MM.1S (cell line): ENCODE data around the gene CHD6.

Experiments used
- DNase-seq: peaks from one replicate; pipeline ENCODE4 v3.0.0-alpha.2; 2015
- H2AFZ ChIP-seq: fragments of 300-600 bp; sonication (generic); 2 replicates; pipeline ENCODE4 v1.6.0; 2016; ENCODE audit warnings: antibody characterized with exemption, low read length
- H3F3A ChIP-seq: fragments of 300-600 bp; sonication (generic); 2 replicates; pipeline ENCODE4 v1.6.1; 2016; ENCODE audit warnings: mild to moderate bottlenecking, antibody characterized with exemption, low read length, moderate library complexity, mixed read lengths; ENCODE audit not compliant: insufficient read depth
- H3K27ac ChIP-seq: fragments of 300-600 bp; sonication (generic); 2 replicates; pipeline ENCODE4 v1.5.1; 2016; ENCODE audit warnings: mild to moderate bottlenecking, low read length
- H3K27me3 ChIP-seq: fragments of 300-600 bp; sonication (generic); replicated peaks from 2 replicates; pipeline ENCODE4 v1.6.0; 2016; ENCODE audit warnings: low read length; ENCODE audit not compliant: insufficient read depth
- H3K36me3 ChIP-seq: fragments of 300-600 bp; sonication (generic); replicated peaks from 2 replicates; pipeline ENCODE4 v1.6.1; 2016; ENCODE audit warnings: mild to moderate bottlenecking, low read length, mixed read lengths; ENCODE audit not compliant: insufficient read depth
- H3K4me1 ChIP-seq: fragments of 300-600 bp; sonication (generic); 2 replicates; pipeline ENCODE4 v1.6.1; 2016; ENCODE audit warnings: low read length, mixed read lengths
- H3K4me2 ChIP-seq: fragments of 300-600 bp; sonication (generic); 2 replicates; pipeline ENCODE4 v1.6.0; 2016; ENCODE audit warnings: low read depth, low read length
- H3K4me3 ChIP-seq: fragments of 300-600 bp; sonication (generic); 2 replicates; pipeline ENCODE4 v1.5.1; 2016; ENCODE audit warnings: low read length, mixed read lengths
- H3K79me2 ChIP-seq: fragments of 300-600 bp; sonication (generic); 2 replicates; pipeline ENCODE4 v1.6.1; 2016; ENCODE audit warnings: mixed run types, low read length, mixed read lengths
- H3K9ac ChIP-seq: fragments of 300-600 bp; sonication (generic); 2 replicates; pipeline ENCODE4 v1.6.1; 2016; ENCODE audit warnings: low read length, mixed read lengths
- H3K9me2 ChIP-seq: fragments of 300-600 bp; sonication (generic); replicated peaks from 2 replicates; pipeline ENCODE4 v1.6.1; 2016; ENCODE audit warnings: mild to moderate bottlenecking, low read length, mixed read lengths; ENCODE audit not compliant: insufficient read depth
- H3K9me3 ChIP-seq: fragments of 300-600 bp; sonication (generic); replicated peaks from 2 replicates; pipeline ENCODE4 v1.6.1; 2016; ENCODE audit warnings: mild to moderate bottlenecking, low read length, mixed read lengths; ENCODE audit not compliant: insufficient read depth
- H4K20me1 ChIP-seq: fragments of 300-600 bp; sonication (generic); 2 replicates; pipeline ENCODE4 v1.6.1; 2016; ENCODE audit warnings: mild to moderate bottlenecking, low read length, moderate library complexity, mixed read lengths; ENCODE audit not compliant: insufficient read depth
- EZH2 ChIP-seq: fragments of 300-600 bp; sonication (generic); optimal IDR thresholded peaks from 2 replicates; pipeline ENCODE3; 2017; ENCODE audit warnings: low read depth, mild to moderate bottlenecking, antibody characterized with exemption, low read length, mixed read lengths
- EZH2phosphoT487 ChIP-seq: fragments of 300-600 bp; sonication (generic); IDR thresholded peaks from 2 replicates; pipeline ENCODE4 v1.6.1; 2018; ENCODE audit warnings: antibody characterized with exemption, low read length
- TF ChIP-seq, protein P1 (sequence below): fragments of 300-600 bp; sonication (generic); IDR thresholded peaks from 2 replicates; pipeline ENCODE4 v1.5.1; 2016; ENCODE audit warnings: antibody characterized with exemption, low read length, mixed read lengths

CHD6 gene

DNA sequence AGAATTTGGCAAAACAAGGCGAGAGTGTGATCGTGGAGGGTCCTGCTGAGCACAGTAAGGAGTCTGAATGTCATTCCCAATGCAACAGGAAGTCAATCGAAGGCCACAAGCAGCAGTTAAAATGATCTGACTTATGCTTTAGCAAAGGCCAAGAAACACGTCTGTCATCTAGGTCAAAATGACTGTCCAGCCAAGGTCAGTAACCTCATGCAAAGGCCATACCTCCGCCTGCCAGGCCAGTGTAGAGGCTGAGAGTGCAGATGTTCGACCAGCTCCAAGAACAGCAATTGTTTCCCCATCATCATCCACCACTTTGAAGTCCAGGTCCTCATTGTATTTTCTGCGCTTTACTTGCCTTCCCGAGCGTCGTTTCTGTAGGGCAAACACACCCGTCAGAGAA lies 105.6 kb downstream of the CHD6 start:
- no peaks in the 10 kb centered on the region for H4K20me1 ChIP-seq
- TF ChIP-seq, protein P1, sequence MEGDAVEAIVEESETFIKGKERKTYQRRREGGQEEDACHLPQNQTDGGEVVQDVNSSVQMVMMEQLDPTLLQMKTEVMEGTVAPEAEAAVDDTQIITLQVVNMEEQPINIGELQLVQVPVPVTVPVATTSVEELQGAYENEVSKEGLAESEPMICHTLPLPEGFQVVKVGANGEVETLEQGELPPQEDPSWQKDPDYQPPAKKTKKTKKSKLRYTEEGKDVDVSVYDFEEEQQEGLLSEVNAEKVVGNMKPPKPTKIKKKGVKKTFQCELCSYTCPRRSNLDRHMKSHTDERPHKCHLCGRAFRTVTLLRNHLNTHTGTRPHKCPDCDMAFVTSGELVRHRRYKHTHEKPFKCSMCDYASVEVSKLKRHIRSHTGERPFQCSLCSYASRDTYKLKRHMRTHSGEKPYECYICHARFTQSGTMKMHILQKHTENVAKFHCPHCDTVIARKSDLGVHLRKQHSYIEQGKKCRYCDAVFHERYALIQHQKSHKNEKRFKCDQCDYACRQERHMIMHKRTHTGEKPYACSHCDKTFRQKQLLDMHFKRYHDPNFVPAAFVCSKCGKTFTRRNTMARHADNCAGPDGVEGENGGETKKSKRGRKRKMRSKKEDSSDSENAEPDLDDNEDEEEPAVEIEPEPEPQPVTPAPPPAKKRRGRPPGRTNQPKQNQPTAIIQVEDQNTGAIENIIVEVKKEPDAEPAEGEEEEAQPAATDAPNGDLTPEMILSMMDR, result no peak
- no peak for TF ChIP-seq EZH2
- no peak for TF ChIP-seq EZH2phosphoT487
- H3K36me3 ChIP-seq, result no peaks in the 10 kb centered on the region
- DNase-seq, result no peak
- H3K79me2 ChIP-seq, result no peaks in the 10 kb centered on the region
- no peaks in the 10 kb centered on the region for H3F3A ChIP-seq
- H3K27me3 ChIP-seq, result no peaks in the 10 kb centered on the region
- H3K9me3 ChIP-seq, result no peaks in the 10 kb centered on the region
- H3K9me2 ChIP-seq, result no peaks in the 10 kb centered on the region
- no peak overlapping the region for H3K4me2 ChIP-seq
- H3K9ac ChIP-seq, result no peak overlapping the region
- no peaks in the 10 kb centered on the region for H3K4me1 ChIP-seq
- no peak overlapping the region for H2AFZ ChIP-seq
- no peak overlapping the region for H3K27ac ChIP-seq
- H3K4me3 ChIP-seq, result no peak overlapping the region

GRCh38 chr20:41510847-41511450 lies 107.2 kb downstream of the CHD6 start:
- Histone ChIP-seq H3K9me3 (no peaks in the 10 kb centered on the region), H3K4me3 (no peak overlapping the region), H3F3A (no peaks in the 10 kb centered on the region), H3K9ac (no peak overlapping the region), H2AFZ (no peak overlapping the region), H3K27me3 (no peaks in the 10 kb centered on the region), H3K36me3 (no peaks in the 10 kb centered on the region), H3K27ac (no peak overlapping the region), H4K20me1 (no peaks in the 10 kb centered on the region), H3K4me1 (no peaks in the 10 kb centered on the region), H3K79me2 (no peaks in the 10 kb centered on the region), H3K4me2 (no peak overlapping the region), H3K9me2 (no peaks in the 10 kb centered on the region)
- no peak for DNase-seq
- TF ChIP-seq EZH2phosphoT487, result no peak
- TF ChIP-seq, protein P1, result no peak
- TF ChIP-seq EZH2, result no peak

DNA sequence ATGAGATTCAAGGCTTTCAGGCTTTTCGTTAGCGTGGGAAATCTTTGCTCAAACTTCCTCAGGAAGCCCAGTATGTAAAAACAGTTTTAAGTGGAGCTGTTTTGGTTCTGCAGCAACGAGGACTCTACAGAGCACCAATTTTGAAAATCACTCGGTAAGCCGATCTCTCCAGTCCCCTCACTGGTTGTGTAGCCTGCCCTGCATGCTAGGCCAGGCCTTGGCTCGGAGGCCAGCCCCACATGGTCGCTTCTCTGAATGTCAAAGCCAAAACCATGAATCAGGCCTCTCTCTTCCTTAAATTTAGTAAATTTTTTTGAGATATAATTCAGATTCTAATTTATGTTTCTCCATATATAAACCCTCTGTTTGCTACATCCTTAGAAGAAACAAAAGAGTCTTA lies 108.0 kb downstream of the CHD6 start:
- TF ChIP-seq, protein P1, result no peak
- TF ChIP-seq EZH2phosphoT487 (no peak), EZH2 (no peak)
- Histone ChIP-seq H3F3A (no peaks in the 10 kb centered on the region), H3K27ac (no peak overlapping the region), H3K79me2 (no peaks in the 10 kb centered on the region), H3K9ac (no peak overlapping the region), H4K20me1 (no peaks in the 10 kb centered on the region), H3K4me2 (no peak overlapping the region), H3K4me1 (no peaks in the 10 kb centered on the region), H3K9me2 (no peaks in the 10 kb centered on the region), H3K36me3 (no peaks in the 10 kb centered on the region), H2AFZ (no peak overlapping the region), H3K9me3 (no peaks in the 10 kb centered on the region), H3K27me3 (no peaks in the 10 kb centered on the region), H3K4me3 (no peak overlapping the region)
- DNase-seq, result no peak
